Stimulated activated naive CD4-positive, alpha-beta T cell treated with Interleukin-2 at 50 U/mL for 16 hours (primary cell): Measurements from ENCODE around the gene IRF1.
A peak's percentile ranks its signal among the peaks of the same experiment; 100 is the strongest.

Experiments
- DNase-seq: peaks from one replicate; lab custom pipeline; 2025; lab: John Stamatoyannopoulos, UW

Gene IRF1

GRCh38 chr5:132500931-132501628 is 10.5 kb upstream of the IRF1 start:
- peak; percentile 70 for DNase-seq

GRCh38 chr5:132500244-132500930 is 9.8 kb upstream of the IRF1 start:
- no peak for DNase-seq

- DNase-seq, result no peak
Measured at GRCh38 chr5:132499440-132500243, 9.1 kb upstream of the IRF1 start.

GRCh38 chr5:132498686-132499271 is 8.2 kb upstream of the IRF1 start:
- no peak for DNase-seq

- DNase-seq, result no peak
Measured at GRCh38 chr5:132498152-132498551, 7.6 kb upstream of the IRF1 start.

GRCh38 chr5:132497488-132497997 is 7.0 kb upstream of the IRF1 start:
- no peak for DNase-seq

GRCh38 chr5:132496631-132497487 is 6.3 kb upstream of the IRF1 start:
- DNase-seq, result peak; percentile 67

GRCh38 chr5:132496191-132496630 is 5.6 kb upstream of the IRF1 start:
- DNase-seq, result peak; percentile 90

- DNase-seq, result peak; percentile 82
Measured at GRCh38 chr5:132495667-132496190, 5.2 kb upstream of the IRF1 start.

- no peak for DNase-seq
Measured at GRCh38 chr5:132493821-132494220, 3.2 kb upstream of the IRF1 start.

- no peak for DNase-seq
Measured at GRCh38 chr5:132493241-132493640, 2.7 kb upstream of the IRF1 start.

- DNase-seq, result no peak
Measured at GRCh38 chr5:132492386-132493125, 2.0 kb upstream of the IRF1 start.

- peak; percentile 51 for DNase-seq
Measured at GRCh38 chr5:132491368-132492364, 1.1 kb upstream of the IRF1 start.

GRCh38 chr5:132489871-132490483 is 596 bp downstream of the IRF1 start:
- DNase-seq, result peak; percentile 56

- DNase-seq, result no peak
Measured at GRCh38 chr5:132489051-132489770, 1.4 kb downstream of the IRF1 start.

GRCh38 chr5:132488590-132488989 is 2.0 kb downstream of the IRF1 start:
- DNase-seq, result no peak

- no peak for DNase-seq
Measured at GRCh38 chr5:132487841-132488555, 2.6 kb downstream of the IRF1 start.
